ENCODE measurements around the gene TTC21A.

The TTC21A gene

DNA sequence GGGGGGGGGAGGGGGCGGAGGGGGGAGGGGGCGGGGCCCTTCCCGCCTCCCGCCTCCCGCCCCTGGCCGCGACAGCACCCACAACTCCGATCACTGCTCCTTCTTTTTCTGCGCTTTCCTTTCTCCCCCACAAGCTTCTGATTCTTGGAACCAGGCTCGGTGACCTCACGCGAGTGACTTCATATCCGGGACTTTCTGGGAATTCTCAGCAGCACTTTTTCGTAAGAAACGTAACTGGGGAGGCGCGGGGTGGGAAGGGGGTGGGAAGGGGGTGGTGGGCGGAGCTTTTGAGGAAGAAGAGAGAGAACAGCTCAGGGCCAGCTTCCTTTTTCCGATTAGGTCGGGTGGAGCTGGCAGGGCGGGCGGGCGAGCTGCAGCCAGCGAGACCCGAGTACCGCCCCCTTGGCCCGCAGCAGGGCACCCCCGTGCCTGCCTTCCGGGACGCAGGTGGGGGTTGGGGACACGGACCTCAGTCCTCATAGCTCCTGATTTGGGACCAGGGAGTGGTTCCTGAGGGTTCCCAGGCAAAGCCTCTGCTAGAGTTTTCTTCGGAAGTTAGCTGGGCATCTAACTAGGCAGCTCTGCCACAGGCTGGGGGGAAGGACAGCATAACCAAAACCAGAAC is 70.3 kb downstream of the TTC21A start:
- DNase-seq (peak; percentile 85), ATAC-seq (ENCODE audit: insufficient read depth, low read depth) (peak; percentile 69)
- Histone ChIP-seq H3K79me2 (ENCODE audit: insufficient read depth, low read length) (no peaks in the 10 kb centered on the region), H4K20me1 (ENCODE audit: insufficient read depth, low read length) (0 out of 2 replicates have a peak, but pooled peaks cover 13% of the 10 kb centered on the region), H3K4me1 (ENCODE audit: insufficient read depth, low read length) (peaks cover 37% of the 10 kb centered on the region), H2AFZ (ENCODE audit: low read depth, low read length) (peak overlapping the region; percentile 48), H3K27ac (ENCODE audit: low read length) (peak overlapping the region; percentile 40), H3K9ac (ENCODE audit: low read depth, low read length) (peak overlapping the region; percentile 58), H3K36me3 (ENCODE audit: insufficient read depth, low read length) (no peaks in the 10 kb centered on the region), H3K27me3 (ENCODE audit: insufficient read depth, low read length, poor library complexity) (peaks cover 16% of the 10 kb centered on the region), H3K4me3 (ENCODE audit: low read depth in 1 of 2, low read length in 2 of 2) (peak overlapping the region; percentile 31 to 58; a peak in 3 of 4 replicates), H3K4me2 (ENCODE audit: insufficient read depth, low read length) (peak overlapping the region; percentile 90), H3K9me3 (ENCODE audit: insufficient read depth, low read length, severe bottlenecking) (no peaks in the 10 kb centered on the region)
- TF ChIP-seq, protein P1, sequence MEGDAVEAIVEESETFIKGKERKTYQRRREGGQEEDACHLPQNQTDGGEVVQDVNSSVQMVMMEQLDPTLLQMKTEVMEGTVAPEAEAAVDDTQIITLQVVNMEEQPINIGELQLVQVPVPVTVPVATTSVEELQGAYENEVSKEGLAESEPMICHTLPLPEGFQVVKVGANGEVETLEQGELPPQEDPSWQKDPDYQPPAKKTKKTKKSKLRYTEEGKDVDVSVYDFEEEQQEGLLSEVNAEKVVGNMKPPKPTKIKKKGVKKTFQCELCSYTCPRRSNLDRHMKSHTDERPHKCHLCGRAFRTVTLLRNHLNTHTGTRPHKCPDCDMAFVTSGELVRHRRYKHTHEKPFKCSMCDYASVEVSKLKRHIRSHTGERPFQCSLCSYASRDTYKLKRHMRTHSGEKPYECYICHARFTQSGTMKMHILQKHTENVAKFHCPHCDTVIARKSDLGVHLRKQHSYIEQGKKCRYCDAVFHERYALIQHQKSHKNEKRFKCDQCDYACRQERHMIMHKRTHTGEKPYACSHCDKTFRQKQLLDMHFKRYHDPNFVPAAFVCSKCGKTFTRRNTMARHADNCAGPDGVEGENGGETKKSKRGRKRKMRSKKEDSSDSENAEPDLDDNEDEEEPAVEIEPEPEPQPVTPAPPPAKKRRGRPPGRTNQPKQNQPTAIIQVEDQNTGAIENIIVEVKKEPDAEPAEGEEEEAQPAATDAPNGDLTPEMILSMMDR (IDR thresholded peaks at IDR 0.05; ENCODE audit: borderline replicate concordance, extremely low read depth, low read length, poor library complexity, severe bottlenecking): no peak
- no peak for TF ChIP-seq EZH2 (IDR thresholded peaks at IDR 0.05; ENCODE audit: borderline replicate concordance, low read depth, low read length, severe bottlenecking)

DNA sequence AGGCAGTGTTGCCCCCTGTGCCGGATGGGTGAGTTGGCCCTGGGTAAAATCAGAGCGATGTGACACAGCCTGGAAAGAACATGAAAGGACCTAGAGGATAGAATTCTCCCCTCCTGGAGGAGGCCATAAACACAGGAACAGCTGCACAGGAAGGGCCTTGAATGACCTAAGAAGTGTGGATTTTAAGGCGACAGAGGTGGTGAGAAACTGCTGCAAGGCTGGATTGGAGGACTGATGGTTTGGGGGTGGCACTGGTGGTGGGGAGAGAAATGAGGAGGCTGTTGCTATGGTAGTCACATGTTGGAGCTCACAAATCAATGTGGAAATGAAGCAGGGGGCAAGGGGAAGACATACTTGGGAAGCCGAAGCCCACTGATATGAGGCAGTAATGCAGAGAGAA is 71.1 kb downstream of the TTC21A start:
- ATAC-seq (ENCODE audit: insufficient read depth, low read depth): no peak
- H2AFZ ChIP-seq (ENCODE audit: low read depth, low read length): 0 out of 2 replicates have a peak overlapping the region, but pooled peaks have one; percentile 48
- DNase-seq: no peak
- peaks cover 37% of the 10 kb centered on the region for H3K4me1 ChIP-seq (ENCODE audit: insufficient read depth, low read length)
- peak overlapping the region; percentile 31 to 58; a peak in 3 of 4 replicates for H3K4me3 ChIP-seq (ENCODE audit: low read depth in 1 of 2, low read length in 2 of 2)
- H3K27ac ChIP-seq (ENCODE audit: low read length): peak overlapping the region; percentile 21; the same call in 1 of the 2 replicates
- H3K79me2 ChIP-seq (ENCODE audit: insufficient read depth, low read length): no peaks in the 10 kb centered on the region
- no peaks in the 10 kb centered on the region for H3K9me3 ChIP-seq (ENCODE audit: insufficient read depth, low read length, severe bottlenecking)
- H3K27me3 ChIP-seq (ENCODE audit: insufficient read depth, low read length, poor library complexity): peaks cover 12% of the 10 kb centered on the region
- 0 out of 2 replicates have a peak, but pooled peaks cover 13% of the 10 kb centered on the region for H4K20me1 ChIP-seq (ENCODE audit: insufficient read depth, low read length)
- TF ChIP-seq, protein P1 (IDR thresholded peaks at IDR 0.05; ENCODE audit: borderline replicate concordance, extremely low read depth, low read length, poor library complexity, severe bottlenecking): no peak
- no peak for TF ChIP-seq EZH2 (IDR thresholded peaks at IDR 0.05; ENCODE audit: borderline replicate concordance, low read depth, low read length, severe bottlenecking)
- H3K9ac ChIP-seq (ENCODE audit: low read depth, low read length): peak overlapping the region; percentile 58; the same call in 1 of the 2 replicates
- H3K36me3 ChIP-seq (ENCODE audit: insufficient read depth, low read length): no peaks in the 10 kb centered on the region
- H3K4me2 ChIP-seq (ENCODE audit: insufficient read depth, low read length): peak overlapping the region; percentile 90

DNA sequence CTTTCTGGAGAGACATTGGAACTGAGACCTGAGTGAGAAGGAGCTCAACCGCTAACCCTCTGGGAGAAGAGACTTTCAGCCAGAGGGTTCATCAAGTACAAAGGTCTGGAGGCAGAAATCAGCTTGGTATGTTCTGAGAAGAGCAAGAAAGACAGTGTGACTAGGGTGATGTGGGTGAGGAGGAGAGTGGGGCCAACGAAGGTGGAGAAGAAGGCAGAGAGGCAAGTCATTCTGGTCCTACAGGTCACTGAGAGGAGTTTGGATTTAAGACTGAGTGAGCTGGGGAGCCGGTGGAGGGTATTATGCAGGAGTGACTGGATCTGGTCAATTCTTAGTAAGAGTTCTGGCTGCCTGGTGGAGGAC is 72.7 kb downstream of the TTC21A start:
- H3K79me2 ChIP-seq (ENCODE audit: insufficient read depth, low read length): no peaks in the 10 kb centered on the region
- peaks cover 37% of the 10 kb centered on the region for H3K4me1 ChIP-seq (ENCODE audit: insufficient read depth, low read length)
- no peak overlapping the region for H2AFZ ChIP-seq (ENCODE audit: low read depth, low read length)
- H3K27me3 ChIP-seq (ENCODE audit: insufficient read depth, low read length, poor library complexity): peaks cover 12% of the 10 kb centered on the region
- 0 out of 2 replicates have a peak, but pooled peaks cover 13% of the 10 kb centered on the region for H4K20me1 ChIP-seq (ENCODE audit: insufficient read depth, low read length)
- H3K4me2 ChIP-seq (ENCODE audit: insufficient read depth, low read length): peak overlapping the region; percentile 84
- peak overlapping the region in 1 of 2 experiments; percentile 54; a peak in 2 of 4 replicates for H3K4me3 ChIP-seq (ENCODE audit: low read depth in 1 of 2, low read length in 2 of 2)
- TF ChIP-seq, protein P1 (IDR thresholded peaks at IDR 0.05; ENCODE audit: borderline replicate concordance, extremely low read depth, low read length, poor library complexity, severe bottlenecking): no peak
- TF ChIP-seq EZH2 (IDR thresholded peaks at IDR 0.05; ENCODE audit: borderline replicate concordance, low read depth, low read length, severe bottlenecking): no peak
- H3K36me3 ChIP-seq (ENCODE audit: insufficient read depth, low read length): no peaks in the 10 kb centered on the region
- H3K9ac ChIP-seq (ENCODE audit: low read depth, low read length): peak overlapping the region; percentile 23; the same call in 1 of the 2 replicates
- DNase-seq: no peak
- H3K27ac ChIP-seq (ENCODE audit: low read length): no peak overlapping the region
- no peaks in the 10 kb centered on the region for H3K9me3 ChIP-seq (ENCODE audit: insufficient read depth, low read length, severe bottlenecking)
- ATAC-seq (ENCODE audit: insufficient read depth, low read depth): no peak
